ENCODE data around the gene NME3. TPM values are rescaled to one million over a fixed set of nuclear protein-coding genes. Genes with fewer than 3 reads are reported as not detected.

Gene NME3
- total and polyA plus RNA-seq, 10 of the 15 experiments (the other 5 are each of a cell fraction or from before 2014, with no cell fraction given), result 0.61 to 55.5 (median 26.5) TPM

DNA sequence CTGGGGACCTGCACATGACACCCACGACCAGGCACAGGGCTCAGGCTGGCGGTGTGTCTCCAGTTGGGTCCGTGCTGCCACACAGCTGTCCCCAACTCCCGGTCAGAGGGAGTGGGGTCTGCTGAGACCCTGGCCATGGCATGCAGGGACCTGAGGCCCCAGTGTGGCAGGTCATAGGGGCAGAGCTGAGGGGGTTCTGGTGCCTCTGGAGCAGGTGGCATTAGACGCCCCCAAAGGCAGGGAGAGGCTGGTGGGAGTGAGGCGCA, 15.6 kb upstream of the NME3 start:
- intact Hi-C loops (cut with micrococcal nuclease; ENCODE audit: unreplicated experiment) (no loop called here), in situ Hi-C loops (cut with MboI) (no loop called here)
- Histone ChIP-seq H3K27me3 (replicated peaks in 1 of 2; ENCODE audit: control insufficient read depth in 2 of 2, insufficient read depth in 2 of 2, low read length in 1 of 2) (no peaks in the 10 kb centered on the region), H3K79me2 (ENCODE audit: control insufficient read depth, insufficient read depth, low read length) (peaks cover 15% of the 10 kb centered on the region), H3K27ac (ENCODE audit: control insufficient read depth, insufficient read depth) (no peak overlapping the region), H3K4me1 (ENCODE audit: control insufficient read depth, insufficient read depth, low read length) (no peaks in the 10 kb centered on the region), H2AFZ (ENCODE audit: control insufficient read depth, low read depth, low read length) (no peak overlapping the region), H3K4me2 (ENCODE audit: control insufficient read depth, insufficient read depth) (no peak overlapping the region), H3K4me3 (no peak overlapping the region), H4K20me1 (ENCODE audit: control insufficient read depth, insufficient read depth) (no peaks in the 10 kb centered on the region), H3K9me3 (replicated peaks; ENCODE audit: control insufficient read depth, insufficient read depth, low read length) (no peaks in the 10 kb centered on the region), H3K36me3 (ENCODE audit: control insufficient read depth in 2 of 2, insufficient read depth in 2 of 2, low read length in 1 of 2) (peaks cover 5 to 12% of the 10 kb centered on the region in 2 experiments; a peak in 3 of 4 replicates), H3K9ac (ENCODE audit: control insufficient read depth, insufficient read depth, low read length) (no peak overlapping the region)
- ChIA-PET CTCF (no interaction called here), RAD21 (ENCODE audit: unreplicated experiment) (no interaction called here), POLR2A (no interaction called here), SMC1A (ENCODE audit: uncharacterized antibody, unreplicated experiment) (no interaction called here)
- FAIRE-seq (no peak), DNase-seq (ENCODE audit: low read depth, low spot score) (no peak), ATAC-seq (no peak)
- WGBS (ENCODE audit: insufficient coverage, insufficient replicate concordance, low lambda C conversion rate, missing lambda C conversion rate), result 70% methylated on average over 6 of the region's 6 CpGs
- BruUV-seq (replicated peaks), result no TSS peak
- TF ChIP-seq ZNF384 (IDR thresholded peaks at IDR 0.05; ENCODE audit: borderline replicate concordance, low read depth, low read length) (no peak), TARDBP (IDR thresholded peaks at IDR 0.05; ENCODE audit: borderline replicate concordance) (no peak), HDAC2 (IDR thresholded peaks at IDR 0.05) (no peak), NFXL1 (IDR thresholded peaks at IDR 0.05; ENCODE audit: borderline replicate concordance) (no peak), STAT1 (conservative IDR thresholded peaks at IDR 0.05) (no peak), NR2F1 (conservative IDR thresholded peaks at IDR 0.05) (no peak), SREBF1 (IDR thresholded peaks at IDR 0.05; ENCODE audit: low read length) (no peak), CBX5 (IDR thresholded peaks at IDR 0.05; ENCODE audit: low read depth) (no peak), EP300 (IDR thresholded peaks at IDR 0.05; ENCODE audit: borderline replicate concordance in 1 of 2, control insufficient read depth in 1 of 2, low read depth in 2 of 2, low read length in 2 of 2) (no peak)
- TF ChIP-seq, protein P1, sequence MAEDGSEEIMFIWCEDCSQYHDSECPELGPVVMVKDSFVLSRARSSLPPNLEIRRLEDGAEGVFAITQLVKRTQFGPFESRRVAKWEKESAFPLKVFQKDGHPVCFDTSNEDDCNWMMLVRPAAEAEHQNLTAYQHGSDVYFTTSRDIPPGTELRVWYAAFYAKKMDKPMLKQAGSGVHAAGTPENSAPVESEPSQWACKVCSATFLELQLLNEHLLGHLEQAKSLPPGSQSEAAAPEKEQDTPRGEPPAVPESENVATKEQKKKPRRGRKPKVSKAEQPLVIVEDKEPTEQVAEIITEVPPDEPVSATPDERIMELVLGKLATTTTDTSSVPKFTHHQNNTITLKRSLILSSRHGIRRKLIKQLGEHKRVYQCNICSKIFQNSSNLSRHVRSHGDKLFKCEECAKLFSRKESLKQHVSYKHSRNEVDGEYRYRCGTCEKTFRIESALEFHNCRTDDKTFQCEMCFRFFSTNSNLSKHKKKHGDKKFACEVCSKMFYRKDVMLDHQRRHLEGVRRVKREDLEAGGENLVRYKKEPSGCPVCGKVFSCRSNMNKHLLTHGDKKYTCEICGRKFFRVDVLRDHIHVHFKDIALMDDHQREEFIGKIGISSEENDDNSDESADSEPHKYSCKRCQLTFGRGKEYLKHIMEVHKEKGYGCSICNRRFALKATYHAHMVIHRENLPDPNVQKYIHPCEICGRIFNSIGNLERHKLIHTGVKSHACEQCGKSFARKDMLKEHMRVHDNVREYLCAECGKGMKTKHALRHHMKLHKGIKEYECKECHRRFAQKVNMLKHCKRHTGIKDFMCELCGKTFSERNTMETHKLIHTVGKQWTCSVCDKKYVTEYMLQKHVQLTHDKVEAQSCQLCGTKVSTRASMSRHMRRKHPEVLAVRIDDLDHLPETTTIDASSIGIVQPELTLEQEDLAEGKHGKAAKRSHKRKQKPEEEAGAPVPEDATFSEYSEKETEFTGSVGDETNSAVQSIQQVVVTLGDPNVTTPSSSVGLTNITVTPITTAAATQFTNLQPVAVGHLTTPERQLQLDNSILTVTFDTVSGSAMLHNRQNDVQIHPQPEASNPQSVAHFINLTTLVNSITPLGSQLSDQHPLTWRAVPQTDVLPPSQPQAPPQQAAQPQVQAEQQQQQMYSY (CRISPR knock-in tag; IDR thresholded peaks at IDR 0.05), result no peak
- TF ChIP-seq, protein P2, sequence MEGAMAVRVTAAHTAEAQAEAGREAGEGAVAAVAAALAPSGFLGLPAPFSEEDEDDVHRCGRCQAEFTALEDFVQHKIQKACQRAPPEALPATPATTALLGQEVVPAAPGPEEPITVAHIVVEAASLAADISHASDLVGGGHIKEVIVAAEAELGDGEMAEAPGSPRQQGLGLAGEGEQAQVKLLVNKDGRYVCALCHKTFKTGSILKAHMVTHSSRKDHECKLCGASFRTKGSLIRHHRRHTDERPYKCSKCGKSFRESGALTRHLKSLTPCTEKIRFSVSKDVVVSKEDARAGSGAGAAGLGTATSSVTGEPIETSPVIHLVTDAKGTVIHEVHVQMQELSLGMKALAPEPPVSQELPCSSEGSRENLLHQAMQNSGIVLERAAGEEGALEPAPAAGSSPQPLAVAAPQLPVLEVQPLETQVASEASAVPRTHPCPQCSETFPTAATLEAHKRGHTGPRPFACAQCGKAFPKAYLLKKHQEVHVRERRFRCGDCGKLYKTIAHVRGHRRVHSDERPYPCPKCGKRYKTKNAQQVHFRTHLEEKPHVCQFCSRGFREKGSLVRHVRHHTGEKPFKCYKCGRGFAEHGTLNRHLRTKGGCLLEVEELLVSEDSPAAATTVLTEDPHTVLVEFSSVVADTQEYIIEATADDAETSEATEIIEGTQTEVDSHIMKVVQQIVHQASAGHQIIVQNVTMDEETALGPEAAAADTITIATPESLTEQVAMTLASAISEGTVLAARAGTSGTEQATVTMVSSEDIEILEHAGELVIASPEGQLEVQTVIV (IDR thresholded peaks at IDR 0.05; ENCODE audit: borderline replicate concordance, partially characterized antibody), result no peak
- TF ChIP-seq, protein P3, sequence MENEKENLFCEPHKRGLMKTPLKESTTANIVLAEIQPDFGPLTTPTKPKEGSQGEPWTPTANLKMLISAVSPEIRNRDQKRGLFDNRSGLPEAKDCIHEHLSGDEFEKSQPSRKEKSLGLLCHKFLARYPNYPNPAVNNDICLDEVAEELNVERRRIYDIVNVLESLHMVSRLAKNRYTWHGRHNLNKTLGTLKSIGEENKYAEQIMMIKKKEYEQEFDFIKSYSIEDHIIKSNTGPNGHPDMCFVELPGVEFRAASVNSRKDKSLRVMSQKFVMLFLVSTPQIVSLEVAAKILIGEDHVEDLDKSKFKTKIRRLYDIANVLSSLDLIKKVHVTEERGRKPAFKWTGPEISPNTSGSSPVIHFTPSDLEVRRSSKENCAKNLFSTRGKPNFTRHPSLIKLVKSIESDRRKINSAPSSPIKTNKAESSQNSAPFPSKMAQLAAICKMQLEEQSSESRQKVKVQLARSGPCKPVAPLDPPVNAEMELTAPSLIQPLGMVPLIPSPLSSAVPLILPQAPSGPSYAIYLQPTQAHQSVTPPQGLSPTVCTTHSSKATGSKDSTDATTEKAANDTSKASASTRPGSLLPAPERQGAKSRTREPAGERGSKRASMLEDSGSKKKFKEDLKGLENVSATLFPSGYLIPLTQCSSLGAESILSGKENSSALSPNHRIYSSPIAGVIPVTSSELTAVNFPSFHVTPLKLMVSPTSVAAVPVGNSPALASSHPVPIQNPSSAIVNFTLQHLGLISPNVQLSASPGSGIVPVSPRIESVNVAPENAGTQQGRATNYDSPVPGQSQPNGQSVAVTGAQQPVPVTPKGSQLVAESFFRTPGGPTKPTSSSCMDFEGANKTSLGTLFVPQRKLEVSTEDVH (IDR thresholded peaks at IDR 0.05; ENCODE audit: low read depth, partially characterized antibody), result no peak
- TF ChIP-seq, protein P4, sequence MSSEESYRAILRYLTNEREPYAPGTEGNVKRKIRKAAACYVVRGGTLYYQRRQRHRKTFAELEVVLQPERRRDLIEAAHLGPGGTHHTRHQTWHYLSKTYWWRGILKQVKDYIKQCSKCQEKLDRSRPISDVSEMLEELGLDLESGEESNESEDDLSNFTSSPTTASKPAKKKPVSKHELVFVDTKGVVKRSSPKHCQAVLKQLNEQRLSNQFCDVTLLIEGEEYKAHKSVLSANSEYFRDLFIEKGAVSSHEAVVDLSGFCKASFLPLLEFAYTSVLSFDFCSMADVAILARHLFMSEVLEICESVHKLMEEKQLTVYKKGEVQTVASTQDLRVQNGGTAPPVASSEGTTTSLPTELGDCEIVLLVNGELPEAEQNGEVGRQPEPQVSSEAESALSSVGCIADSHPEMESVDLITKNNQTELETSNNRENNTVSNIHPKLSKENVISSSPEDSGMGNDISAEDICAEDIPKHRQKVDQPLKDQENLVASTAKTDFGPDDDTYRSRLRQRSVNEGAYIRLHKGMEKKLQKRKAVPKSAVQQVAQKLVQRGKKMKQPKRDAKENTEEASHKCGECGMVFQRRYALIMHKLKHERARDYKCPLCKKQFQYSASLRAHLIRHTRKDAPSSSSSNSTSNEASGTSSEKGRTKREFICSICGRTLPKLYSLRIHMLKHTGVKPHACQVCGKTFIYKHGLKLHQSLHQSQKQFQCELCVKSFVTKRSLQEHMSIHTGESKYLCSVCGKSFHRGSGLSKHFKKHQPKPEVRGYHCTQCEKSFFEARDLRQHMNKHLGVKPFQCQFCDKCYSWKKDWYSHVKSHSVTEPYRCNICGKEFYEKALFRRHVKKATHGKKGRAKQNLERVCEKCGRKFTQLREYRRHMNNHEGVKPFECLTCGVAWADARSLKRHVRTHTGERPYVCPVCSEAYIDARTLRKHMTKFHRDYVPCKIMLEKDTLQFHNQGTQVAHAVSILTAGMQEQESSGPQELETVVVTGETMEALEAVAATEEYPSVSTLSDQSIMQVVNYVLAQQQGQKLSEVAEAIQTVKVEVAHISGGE (CRISPR knock-in tag; IDR thresholded peaks at IDR 0.05), result no peak

Measured in GM12878 (cell line).